ENCODE measurements around the gene VCL.

DNA sequence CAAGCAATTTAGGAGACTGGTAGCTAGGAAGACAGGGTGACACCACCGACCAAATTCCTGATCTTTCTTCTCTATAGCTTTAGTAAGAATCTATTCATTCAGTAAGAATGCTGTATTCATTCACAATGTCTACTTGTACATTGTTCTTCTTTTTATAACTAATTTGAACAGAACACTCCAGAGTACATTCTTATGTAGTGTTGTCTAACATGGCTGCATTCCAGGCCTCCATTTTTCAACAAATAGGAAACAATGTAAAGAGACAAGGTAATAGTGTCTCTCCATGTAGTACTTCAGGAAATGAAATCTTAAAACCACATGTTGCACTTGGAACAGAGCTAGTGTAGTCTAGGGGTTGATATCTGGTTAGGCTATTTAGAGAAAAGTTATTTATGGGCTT, 1.8 kb downstream of the VCL start:
- TF ChIP-seq, protein P1, sequence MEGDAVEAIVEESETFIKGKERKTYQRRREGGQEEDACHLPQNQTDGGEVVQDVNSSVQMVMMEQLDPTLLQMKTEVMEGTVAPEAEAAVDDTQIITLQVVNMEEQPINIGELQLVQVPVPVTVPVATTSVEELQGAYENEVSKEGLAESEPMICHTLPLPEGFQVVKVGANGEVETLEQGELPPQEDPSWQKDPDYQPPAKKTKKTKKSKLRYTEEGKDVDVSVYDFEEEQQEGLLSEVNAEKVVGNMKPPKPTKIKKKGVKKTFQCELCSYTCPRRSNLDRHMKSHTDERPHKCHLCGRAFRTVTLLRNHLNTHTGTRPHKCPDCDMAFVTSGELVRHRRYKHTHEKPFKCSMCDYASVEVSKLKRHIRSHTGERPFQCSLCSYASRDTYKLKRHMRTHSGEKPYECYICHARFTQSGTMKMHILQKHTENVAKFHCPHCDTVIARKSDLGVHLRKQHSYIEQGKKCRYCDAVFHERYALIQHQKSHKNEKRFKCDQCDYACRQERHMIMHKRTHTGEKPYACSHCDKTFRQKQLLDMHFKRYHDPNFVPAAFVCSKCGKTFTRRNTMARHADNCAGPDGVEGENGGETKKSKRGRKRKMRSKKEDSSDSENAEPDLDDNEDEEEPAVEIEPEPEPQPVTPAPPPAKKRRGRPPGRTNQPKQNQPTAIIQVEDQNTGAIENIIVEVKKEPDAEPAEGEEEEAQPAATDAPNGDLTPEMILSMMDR (IDR thresholded peaks at IDR 0.05) = no peak
- no peak for TF ChIP-seq POLR2AphosphoS5 (IDR thresholded peaks at IDR 0.05)

Measured in transverse colon (tissue), 4 donors.